ENCODE results near the gene IFT80. TPM values are rescaled to one million over a fixed set of nuclear protein-coding genes. Genes with fewer than 3 reads are reported as not detected.

IFT80 gene
- total and polyA plus RNA-seq, 2 experiments from 2014 or later: 24.1 to 42.5 TPM

DNA sequence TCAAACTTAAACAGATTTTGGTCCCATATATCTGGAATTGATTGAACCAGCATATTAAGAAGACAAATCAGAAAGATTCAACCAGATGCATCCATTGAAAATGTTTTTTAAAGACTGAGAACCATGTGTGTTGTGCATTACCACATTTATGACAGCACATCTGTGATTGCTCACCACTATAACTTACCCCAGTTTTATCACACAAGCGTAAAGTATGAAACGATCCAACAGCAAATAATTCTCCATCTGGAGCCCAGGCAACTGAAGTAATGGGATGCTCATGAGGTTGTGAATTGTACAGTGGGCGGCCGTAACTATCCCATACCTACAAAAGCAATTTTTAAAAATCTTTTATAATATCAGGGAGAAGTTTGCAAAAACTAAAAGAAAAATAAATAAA lies 43.2 kb downstream of the IFT80 start:
- no peaks in the 10 kb centered on the region for H3K36me3 ChIP-seq

DNA sequence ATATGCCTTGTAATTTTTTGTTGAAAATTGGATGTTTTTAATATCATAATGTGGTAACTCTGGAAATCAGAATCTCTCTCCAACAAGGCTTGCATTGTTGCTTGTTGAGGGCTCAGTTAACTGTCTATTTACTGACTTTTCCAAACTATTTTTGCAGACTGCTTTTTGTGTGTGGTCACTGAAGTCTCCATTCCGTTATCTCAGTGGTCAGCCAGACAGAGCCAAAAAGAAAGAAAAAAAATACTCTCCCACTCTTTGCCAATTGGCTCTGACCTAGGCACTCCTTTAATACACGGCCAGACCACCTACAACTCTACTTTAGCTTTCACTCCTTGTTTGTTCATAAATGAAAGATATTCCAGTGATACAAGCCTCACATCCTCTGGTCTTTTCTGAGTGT lies 52.5 kb downstream of the IFT80 start:
- Histone ChIP-seq H3K36me3 (no peaks in the 10 kb centered on the region), H3K27me3 (no peaks in the 10 kb centered on the region), H3K9me3 (ENCODE audit: low read depth) (no peaks in the 10 kb centered on the region), H3K4me3 (no peak overlapping the region), H3K27ac (no peak overlapping the region), H3K4me1 (ENCODE audit: low read depth) (no peaks in the 10 kb centered on the region)
- TF ChIP-seq, protein P1, sequence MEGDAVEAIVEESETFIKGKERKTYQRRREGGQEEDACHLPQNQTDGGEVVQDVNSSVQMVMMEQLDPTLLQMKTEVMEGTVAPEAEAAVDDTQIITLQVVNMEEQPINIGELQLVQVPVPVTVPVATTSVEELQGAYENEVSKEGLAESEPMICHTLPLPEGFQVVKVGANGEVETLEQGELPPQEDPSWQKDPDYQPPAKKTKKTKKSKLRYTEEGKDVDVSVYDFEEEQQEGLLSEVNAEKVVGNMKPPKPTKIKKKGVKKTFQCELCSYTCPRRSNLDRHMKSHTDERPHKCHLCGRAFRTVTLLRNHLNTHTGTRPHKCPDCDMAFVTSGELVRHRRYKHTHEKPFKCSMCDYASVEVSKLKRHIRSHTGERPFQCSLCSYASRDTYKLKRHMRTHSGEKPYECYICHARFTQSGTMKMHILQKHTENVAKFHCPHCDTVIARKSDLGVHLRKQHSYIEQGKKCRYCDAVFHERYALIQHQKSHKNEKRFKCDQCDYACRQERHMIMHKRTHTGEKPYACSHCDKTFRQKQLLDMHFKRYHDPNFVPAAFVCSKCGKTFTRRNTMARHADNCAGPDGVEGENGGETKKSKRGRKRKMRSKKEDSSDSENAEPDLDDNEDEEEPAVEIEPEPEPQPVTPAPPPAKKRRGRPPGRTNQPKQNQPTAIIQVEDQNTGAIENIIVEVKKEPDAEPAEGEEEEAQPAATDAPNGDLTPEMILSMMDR (IDR thresholded peaks at IDR 0.05; ENCODE audit: low read depth, low read length): no peak
- DNase-seq (ENCODE audit: low read depth in 1 of 2, low spot score in 1 of 2): peak in 1 of 2 donors; percentile 63

More for the DNA sequence above, 43.2 kb downstream of the IFT80 start:
- Histone ChIP-seq H3K4me1 (ENCODE audit: low read depth) (peaks cover 2% of the 10 kb centered on the region), H3K4me3 (no peak overlapping the region), H3K27ac (no peak overlapping the region), H3K9me3 (ENCODE audit: low read depth) (no peaks in the 10 kb centered on the region), H3K27me3 (no peaks in the 10 kb centered on the region)
- no peak for DNase-seq (ENCODE audit: low read depth in 1 of 2, low spot score in 1 of 2)
- TF ChIP-seq, protein P1 (IDR thresholded peaks at IDR 0.05; ENCODE audit: low read depth, low read length): no peak

DNA sequence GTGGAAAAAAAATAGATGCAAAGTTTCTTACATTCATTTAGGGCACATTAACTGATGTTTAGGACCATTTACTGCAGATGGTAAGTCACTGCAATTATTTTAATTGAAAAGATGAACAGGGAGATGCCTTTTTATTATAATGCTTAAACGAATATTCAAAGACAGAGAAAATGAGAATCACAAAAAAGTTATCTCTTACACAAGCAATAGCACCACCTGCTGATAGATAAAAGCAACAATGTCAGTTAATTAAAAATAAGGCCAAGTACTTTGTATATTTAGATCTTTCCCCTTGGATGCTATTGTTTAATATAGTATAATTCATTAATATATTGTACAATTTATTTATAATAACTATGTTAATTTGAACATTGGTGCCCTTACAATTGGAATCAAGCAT lies 55.9 kb downstream of the IFT80 start:
- Histone ChIP-seq H3K36me3 (no peaks in the 10 kb centered on the region), H3K4me3 (no peak overlapping the region), H3K27ac (no peak overlapping the region), H3K9me3 (ENCODE audit: low read depth) (no peaks in the 10 kb centered on the region), H3K4me1 (ENCODE audit: low read depth) (no peaks in the 10 kb centered on the region), H3K27me3 (no peaks in the 10 kb centered on the region)
- TF ChIP-seq, protein P1 (IDR thresholded peaks at IDR 0.05; ENCODE audit: low read depth, low read length): peak; percentile 34
- peak; percentile 11 to 40 for DNase-seq (ENCODE audit: low read depth in 1 of 2, low spot score in 1 of 2)

DNA sequence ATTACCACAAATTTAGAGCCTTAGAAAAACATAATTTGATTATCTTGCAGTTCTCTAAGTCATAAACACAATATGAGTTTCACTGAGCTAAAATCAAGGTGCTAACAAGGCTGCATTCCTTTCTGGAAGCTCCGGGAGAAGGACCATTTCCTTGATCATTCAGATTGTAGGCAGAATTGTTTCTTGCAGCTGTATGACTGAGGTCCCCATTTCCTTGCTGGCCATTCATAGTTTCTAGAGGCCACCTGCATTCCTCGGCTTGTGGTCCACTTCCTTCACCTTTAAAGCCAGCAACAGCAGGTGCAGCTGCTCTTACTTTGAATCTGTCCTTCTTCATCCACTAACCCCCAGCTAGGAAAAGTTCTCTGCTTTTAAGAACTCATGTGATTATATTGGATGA lies 58.7 kb downstream of the IFT80 start:
- no peak overlapping the region for H3K27ac ChIP-seq
- no peaks in the 10 kb centered on the region for H3K36me3 ChIP-seq
- no peaks in the 10 kb centered on the region for H3K4me1 ChIP-seq (ENCODE audit: low read depth)
- TF ChIP-seq, protein P1 (IDR thresholded peaks at IDR 0.05; ENCODE audit: low read depth, low read length): no peak
- no peaks in the 10 kb centered on the region for H3K9me3 ChIP-seq (ENCODE audit: low read depth)
- DNase-seq (ENCODE audit: low read depth in 1 of 2, low spot score in 1 of 2): no peak
- H3K4me3 ChIP-seq: no peak overlapping the region
- H3K27me3 ChIP-seq: no peaks in the 10 kb centered on the region

DNA sequence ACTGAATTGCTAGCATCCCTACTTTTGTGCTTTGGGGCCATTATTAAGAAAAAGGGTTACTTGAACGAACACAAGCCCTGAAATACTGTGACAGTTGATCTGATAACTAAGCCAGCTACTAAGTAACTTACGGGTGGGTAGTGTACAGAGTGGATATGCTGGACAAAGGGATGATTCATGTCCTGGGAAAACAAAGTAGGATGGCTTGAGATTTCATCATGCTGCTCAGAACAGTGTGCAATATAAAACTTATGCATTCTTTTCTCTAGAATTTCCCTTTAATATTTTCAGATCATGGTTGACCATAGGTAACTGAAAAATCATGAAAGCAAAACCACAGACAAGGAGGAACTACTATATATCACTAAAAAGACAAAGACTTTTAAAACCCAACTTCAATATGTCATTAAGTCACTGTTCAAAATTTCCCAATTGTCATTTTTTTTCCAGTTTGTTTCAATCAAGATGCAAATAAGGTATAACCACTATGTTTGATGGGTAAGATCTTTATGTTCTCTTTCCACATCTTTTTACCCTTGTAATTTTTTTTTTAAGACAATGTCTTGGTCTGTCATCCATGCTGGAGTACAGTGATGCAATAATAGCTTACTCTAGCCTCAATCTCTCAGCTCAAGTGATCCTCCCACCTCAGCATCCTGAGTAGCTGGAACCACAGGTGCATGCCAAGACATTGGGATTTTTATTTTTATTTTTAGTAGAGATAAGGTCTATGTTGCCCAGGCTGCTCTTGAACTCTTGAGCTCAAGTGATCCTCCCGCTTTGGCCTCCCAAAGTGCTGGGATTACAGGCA lies 67.7 kb downstream of the IFT80 start:
- Histone ChIP-seq H3K27ac (no peak overlapping the region), H3K4me1 (ENCODE audit: low read depth) (no peaks in the 10 kb centered on the region), H3K4me3 (no peak overlapping the region), H3K27me3 (no peaks in the 10 kb centered on the region), H3K9me3 (ENCODE audit: low read depth) (no peaks in the 10 kb centered on the region), H3K36me3 (no peaks in the 10 kb centered on the region)
- peak in 1 of 2 donors; percentile 91 for DNase-seq (ENCODE audit: low read depth in 1 of 2, low spot score in 1 of 2)
- TF ChIP-seq, protein P1 (IDR thresholded peaks at IDR 0.05; ENCODE audit: low read depth, low read length): no peak
